PC-3 (cell line): ENCODE measurements around the gene MYO7A. TPM values are rescaled to one million over a fixed set of nuclear protein-coding genes. Genes with fewer than 3 reads are reported as not detected.

ENCODE experiments used
- ATAC-seq: fragments of 200-7000 bp; cut with Tn5 transposase; 2 replicates; pipeline ENCODE4 v1.9.1; 2020; ENCODE audit warnings: mild to moderate bottlenecking, moderate library complexity
- BruUV-seq: library from RNA; stranded (reverse); fragments of 400-500 nt; replicated peaks from 2 replicates; lab custom pipeline; 2021; lab: Mats Ljungman, UMichigan
- CTCF ChIA-PET: fragments of 300-600 bp; sonication (Branson Sonifier 250); formaldehyde crosslinking; loops from one replicate; lab custom pipeline; 2022; ENCODE audit warnings: antibody characterized with exemption; lab: Charles Lee
- POLR2A ChIA-PET: fragments of 300-600 bp; sonication (Branson Sonifier 250); formaldehyde crosslinking; loops from one replicate; lab custom pipeline; 2022; ENCODE audit warnings: antibody characterized with exemption; ENCODE audit not compliant: unreplicated experiment; lab: Charles Lee
- DNase-seq: peaks from one replicate; pipeline ENCODE4 v3.0.0-alpha.2; 2015
- H2AFZ ChIP-seq: fragments of 300-600 bp; sonication (generic); 2 replicates; pipeline ENCODE4 v1.6.0; 2016; ENCODE audit warnings: antibody characterized with exemption, low read length
- H3F3A ChIP-seq: fragments of 300-600 bp; sonication (generic); one replicate; pipeline ENCODE4 v1.6.0; 2017; ENCODE audit warnings: antibody characterized with exemption, low read length, control low read depth, mild to moderate bottlenecking; ENCODE audit not compliant: unreplicated experiment
- H3K27ac ChIP-seq: fragments of 300-600 bp; sonication (generic); 2 replicates; pipeline ENCODE4 v1.5.1; 2016; ENCODE audit warnings: mild to moderate bottlenecking, low read length
- H3K27me3 ChIP-seq: fragments of 300-600 bp; sonication (generic); 2 replicates; pipeline ENCODE4 v1.6.1; 2016; ENCODE audit warnings: low read length, mixed read lengths
- H3K36me3 ChIP-seq: fragments of 300-600 bp; sonication (generic); 2 replicates; pipeline ENCODE4 v1.6.1; 2016; ENCODE audit warnings: low read depth, mixed run types, low read length, mixed read lengths
- H3K4me1 ChIP-seq: fragments of 300-600 bp; sonication (generic); 2 replicates; pipeline ENCODE4 v1.5.1; 2016; ENCODE audit warnings: low read length; ENCODE audit not compliant: insufficient read depth
- H3K4me2 ChIP-seq: fragments of 300-600 bp; sonication (generic); 2 replicates; pipeline ENCODE4 v1.6.0; 2016; ENCODE audit warnings: low read length
- H3K4me3 ChIP-seq: fragments of 300-600 bp; sonication (generic); 2 replicates; pipeline ENCODE4 v1.5.1; 2016; ENCODE audit warnings: mild to moderate bottlenecking, low read length, mixed read lengths
- H3K79me2 ChIP-seq: fragments of 300-600 bp; sonication (generic); 2 replicates; pipeline ENCODE4 v1.6.1; 2017; ENCODE audit warnings: low read length, mixed read lengths
- H3K9ac ChIP-seq: fragments of 300-600 bp; sonication (generic); 2 replicates; pipeline ENCODE4 v1.6.0; 2016; ENCODE audit warnings: mild to moderate bottlenecking, low read length
- H3K9me2 ChIP-seq: fragments of 300-600 bp; sonication (generic); replicated peaks from 2 replicates; pipeline ENCODE4 v1.6.1; 2016; ENCODE audit warnings: mixed run types, low read length, mixed read lengths
- H3K9me3 ChIP-seq: fragments of 300-600 bp; sonication (generic); 2 replicates; pipeline ENCODE4 v1.6.1; 2016; ENCODE audit warnings: low read length, mixed read lengths
- H4K20me1 ChIP-seq: fragments of 300-600 bp; sonication (generic); 2 replicates; pipeline ENCODE4 v1.6.1; 2016; ENCODE audit warnings: low read length, mixed read lengths
- EZH2 ChIP-seq: fragments of 300-600 bp; sonication (generic); IDR thresholded peaks from one replicate; pipeline ENCODE4 v1.6.1; 2017; ENCODE audit warnings: antibody characterized with exemption, mild to moderate bottlenecking, low read length; ENCODE audit not compliant: unreplicated experiment
- EZH2phosphoT487 ChIP-seq: fragments of 300-600 bp; sonication (generic); IDR thresholded peaks from 2 replicates; pipeline ENCODE4 v1.6.1; 2018; ENCODE audit warnings: mild to moderate bottlenecking, antibody characterized with exemption, low read length, borderline replicate concordance
- intact Hi-C: fragments of 100-400 bp; cut with micrococcal nuclease; formaldehyde crosslinking; loops from 2 replicates; pipeline ENCODE4 v1.9.0; 2023
- total RNA-seq: library from RNA; depleted of rRNA; stranded (reverse); fragments of >200 nt; gene quantifications from 2 replicates; pipeline ENCODE4 v1.2.3, GENCODE V29; 2014
- TF ChIP-seq, protein P1 (sequence below): fragments of 300-600 bp; sonication (generic); conservative IDR thresholded peaks from 2 replicates; pipeline ENCODE4 v1.5.1; 2017; ENCODE audit warnings: antibody characterized with exemption, low read depth, mild to moderate bottlenecking, low read length

Gene MYO7A
- total RNA-seq, 1 experiment from 2014 or later, result 0.66 TPM

DNA sequence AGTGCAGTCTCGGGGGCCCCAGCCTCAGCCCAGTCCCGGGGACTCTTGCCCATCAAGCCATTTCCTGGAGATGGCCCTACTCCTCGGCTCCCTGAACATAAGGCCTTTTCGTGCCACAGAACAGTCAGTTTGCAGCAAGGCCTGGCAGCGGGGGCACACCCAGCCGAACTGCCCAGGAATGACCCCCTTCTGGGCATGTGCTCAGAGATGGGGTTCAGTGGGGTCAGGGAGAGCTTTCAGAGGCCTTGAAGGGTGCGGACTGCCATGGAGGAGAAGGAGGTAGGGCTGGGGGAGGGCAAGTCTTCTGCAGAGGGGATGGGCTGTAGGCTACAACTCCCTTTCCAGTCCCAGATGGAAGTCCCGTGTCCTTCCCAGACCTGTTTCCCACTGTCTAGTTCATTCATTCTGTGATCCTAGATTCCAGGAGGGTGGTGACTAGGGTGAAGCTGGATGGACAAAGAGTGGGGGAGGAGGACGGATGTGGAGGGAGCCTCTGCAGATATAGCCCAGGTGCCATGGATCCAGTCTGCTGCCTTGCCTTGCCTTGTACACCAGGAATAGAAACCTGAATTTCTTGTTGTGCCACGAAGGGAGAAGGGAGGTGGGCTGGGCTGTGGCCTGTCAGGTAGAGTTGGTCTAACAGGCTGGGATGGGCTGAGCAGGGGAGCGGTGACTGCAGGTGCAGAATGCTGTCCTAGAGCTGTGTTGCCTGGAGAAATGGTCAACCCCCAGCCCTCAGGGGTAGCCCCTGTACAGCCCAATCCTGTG, 39.6 kb upstream of the MYO7A start:
- Histone ChIP-seq H3K27ac (no peak overlapping the region), H3F3A (no peaks in the 10 kb centered on the region), H3K4me1 (peaks cover 23% of the 10 kb centered on the region), H3K27me3 (no peaks in the 10 kb centered on the region), H3K4me2 (peak overlapping the region; percentile 1; the same call in 1 of the 2 replicates), H4K20me1 (no peaks in the 10 kb centered on the region), H3K79me2 (no peaks in the 10 kb centered on the region), H3K9me2 (no peaks in the 10 kb centered on the region), H2AFZ (no peak overlapping the region), H3K4me3 (no peak overlapping the region), H3K36me3 (no peaks in the 10 kb centered on the region), H3K9ac (no peak overlapping the region), H3K9me3 (no peaks in the 10 kb centered on the region)
- POLR2A ChIA-PET, result no interaction called here
- CTCF ChIA-PET, result no interaction called here
- DNase-seq (peak; percentile 82), ATAC-seq (no peak)
- BruUV-seq, result no TSS peak
- no peak for TF ChIP-seq EZH2
- TF ChIP-seq, protein P1, sequence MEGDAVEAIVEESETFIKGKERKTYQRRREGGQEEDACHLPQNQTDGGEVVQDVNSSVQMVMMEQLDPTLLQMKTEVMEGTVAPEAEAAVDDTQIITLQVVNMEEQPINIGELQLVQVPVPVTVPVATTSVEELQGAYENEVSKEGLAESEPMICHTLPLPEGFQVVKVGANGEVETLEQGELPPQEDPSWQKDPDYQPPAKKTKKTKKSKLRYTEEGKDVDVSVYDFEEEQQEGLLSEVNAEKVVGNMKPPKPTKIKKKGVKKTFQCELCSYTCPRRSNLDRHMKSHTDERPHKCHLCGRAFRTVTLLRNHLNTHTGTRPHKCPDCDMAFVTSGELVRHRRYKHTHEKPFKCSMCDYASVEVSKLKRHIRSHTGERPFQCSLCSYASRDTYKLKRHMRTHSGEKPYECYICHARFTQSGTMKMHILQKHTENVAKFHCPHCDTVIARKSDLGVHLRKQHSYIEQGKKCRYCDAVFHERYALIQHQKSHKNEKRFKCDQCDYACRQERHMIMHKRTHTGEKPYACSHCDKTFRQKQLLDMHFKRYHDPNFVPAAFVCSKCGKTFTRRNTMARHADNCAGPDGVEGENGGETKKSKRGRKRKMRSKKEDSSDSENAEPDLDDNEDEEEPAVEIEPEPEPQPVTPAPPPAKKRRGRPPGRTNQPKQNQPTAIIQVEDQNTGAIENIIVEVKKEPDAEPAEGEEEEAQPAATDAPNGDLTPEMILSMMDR, result no peak
- TF ChIP-seq EZH2phosphoT487, result no peak
- intact Hi-C loops, result no loop called here

DNA sequence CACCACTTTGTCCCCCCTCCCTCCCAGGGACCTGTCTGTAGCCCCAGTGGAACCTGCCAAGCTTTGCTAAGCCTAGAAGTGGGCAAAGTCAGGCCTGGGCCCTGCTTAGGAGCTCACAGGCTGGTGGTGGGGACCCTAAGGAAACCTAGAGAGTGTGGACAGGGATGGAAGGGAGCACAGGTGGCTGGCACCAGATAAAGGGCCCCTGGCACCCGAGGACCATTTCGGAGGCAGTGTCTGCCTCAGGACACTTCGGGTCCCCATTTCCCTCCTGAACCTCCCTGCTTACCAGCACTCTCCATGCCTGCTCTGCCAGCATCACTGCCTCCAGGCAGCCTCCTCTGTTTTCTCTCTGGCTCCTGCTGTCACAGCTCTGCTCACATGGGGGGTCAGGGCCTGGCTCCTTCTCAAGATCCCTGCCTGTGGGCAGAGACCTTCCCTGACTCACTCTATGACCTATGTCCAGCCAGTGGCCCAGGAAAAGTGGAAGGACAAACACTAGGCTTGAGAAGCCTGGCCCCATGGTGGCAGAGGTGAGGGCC, 39.0 kb upstream of the MYO7A start:
- ATAC-seq (no peak), DNase-seq (no peak)
- ChIA-PET POLR2A (no interaction called here), CTCF (interaction anchor here (0.9 kb wide), 1 partner anchor 42 kb away, joined by 4 read pairs; no protein-coding TSS in a partner anchor)
- no peak for TF ChIP-seq EZH2phosphoT487
- no peak for TF ChIP-seq EZH2
- TF ChIP-seq, protein P1, result no peak
- peak overlapping the region; percentile 1; the same call in 1 of the 2 replicates for H3K4me2 ChIP-seq
- no peaks in the 10 kb centered on the region for H3K9me3 ChIP-seq
- intact Hi-C loops, result no loop called here
- H3K9ac ChIP-seq, result no peak overlapping the region
- H3K79me2 ChIP-seq, result no peaks in the 10 kb centered on the region
- BruUV-seq, result no TSS peak
- no peak overlapping the region for H3K4me3 ChIP-seq
- H3K36me3 ChIP-seq, result no peaks in the 10 kb centered on the region
- H3K27me3 ChIP-seq, result no peaks in the 10 kb centered on the region
- H3F3A ChIP-seq, result no peaks in the 10 kb centered on the region
- no peak overlapping the region for H3K27ac ChIP-seq
- no peaks in the 10 kb centered on the region for H3K9me2 ChIP-seq
- no peaks in the 10 kb centered on the region for H4K20me1 ChIP-seq
- no peak overlapping the region for H2AFZ ChIP-seq
- H3K4me1 ChIP-seq, result peaks cover 23% of the 10 kb centered on the region

GRCh38 chr11:77090046-77090372, 38.0 kb upstream of the MYO7A start:
- Histone ChIP-seq H3K36me3 (no peaks in the 10 kb centered on the region), H3K4me3 (no peak overlapping the region), H2AFZ (no peak overlapping the region), H3K27ac (no peak overlapping the region), H3K9me3 (no peaks in the 10 kb centered on the region), H3K9ac (no peak overlapping the region), H3K79me2 (no peaks in the 10 kb centered on the region), H3K9me2 (no peaks in the 10 kb centered on the region), H3K4me1 (peaks cover 23% of the 10 kb centered on the region), H3K4me2 (no peak overlapping the region), H3F3A (no peaks in the 10 kb centered on the region), H3K27me3 (no peaks in the 10 kb centered on the region), H4K20me1 (no peaks in the 10 kb centered on the region)
- intact Hi-C loops, result loop anchor here (2.0 kb wide), 1 partner anchor 23 kb away; the partner anchor contains the start of gene CAPN5
- TF ChIP-seq EZH2phosphoT487 (no peak), EZH2 (no peak)
- TF ChIP-seq, protein P1, result no peak
- CTCF ChIA-PET, result interaction anchor here (0.5 to 1.7 kb wide), 3 partner anchors 20 to 43 kb away, joined by 4 to 17 read pairs (median 5); no protein-coding TSS in a partner anchor
- POLR2A ChIA-PET, result interaction anchor here (0.6 kb wide), 1 partner anchor 42 kb away, joined by 4 read pairs; no protein-coding TSS in a partner anchor
- no TSS peak for BruUV-seq
- ATAC-seq, result no peak
- no peak for DNase-seq
